Skeletal muscle cell (primary cell): ENCODE data around the gene MED16.
A peak's percentile ranks its signal among the peaks of the same experiment; 100 is the strongest.
"Not testable (repeated sequence)": the region's sequence is repeated elsewhere in the genome, so short reads cannot be mapped to it uniquely, and the experiment has no call there.

ENCODE experiments used
- DNase-seq: peaks from one replicate; pipeline ENCODE4 v3.0.0-alpha.2; 2010; ENCODE audit warnings: low read depth
- H3K4me3 ChIP-seq: 2 replicates; pipeline ENCODE4 v1.5.1; 2011; ENCODE audit warnings: low read depth, mild to moderate bottlenecking, control low read depth, low read length, moderate library complexity

Gene MED16

GRCh38 chr19:896434-896833 lies 3.4 kb upstream of the MED16 start:
- no peak for DNase-seq
- H3K4me3 ChIP-seq: no peak overlapping the region

- H3K4me3 ChIP-seq: peak overlapping the region; percentile 78
- DNase-seq: no peak
These were observed 619 bp downstream of the MED16 start for GRCh38 chr19:892243-892893.

- H3K4me3 ChIP-seq: peak overlapping the region; percentile 78
- not testable (repeated sequence) for DNase-seq
These were observed 1.4 kb downstream of the MED16 start for GRCh38 chr19:891421-892200.

- no peak overlapping the region for H3K4me3 ChIP-seq
- no peak for DNase-seq
These were observed 2.2 kb downstream of the MED16 start for GRCh38 chr19:890831-891230.

- H3K4me3 ChIP-seq: no peak overlapping the region
These were observed 3.2 kb downstream of the MED16 start for GRCh38 chr19:889662-890295.

GRCh38 chr19:888581-889385 lies 4.2 kb downstream of the MED16 start:
- DNase-seq: no peak
- no peak overlapping the region for H3K4me3 ChIP-seq

More at GRCh38 chr19:889662-890295, 3.2 kb downstream of the MED16 start:
- DNase-seq: no peak

- DNase-seq: no peak
- no peak overlapping the region for H3K4me3 ChIP-seq
These were observed 5.4 kb downstream of the MED16 start for GRCh38 chr19:887599-887998.

- DNase-seq: no peak
- H3K4me3 ChIP-seq: no peak overlapping the region
These were observed 5.9 kb downstream of the MED16 start for GRCh38 chr19:887072-887471.

GRCh38 chr19:885536-886224 lies 7.3 kb downstream of the MED16 start:
- DNase-seq: no peak
- H3K4me3 ChIP-seq: no peak overlapping the region

- no peak overlapping the region for H3K4me3 ChIP-seq
- no peak for DNase-seq
These were observed 8.4 kb downstream of the MED16 start for GRCh38 chr19:884420-885211.

- no peak for DNase-seq
- no peak overlapping the region for H3K4me3 ChIP-seq
These were observed 9.3 kb downstream of the MED16 start for GRCh38 chr19:883661-884211.

GRCh38 chr19:882871-883497 lies 10.0 kb downstream of the MED16 start:
- DNase-seq: no peak
- no peak overlapping the region for H3K4me3 ChIP-seq

GRCh38 chr19:881385-882071 lies 11.5 kb downstream of the MED16 start:
- no peak overlapping the region for H3K4me3 ChIP-seq
- no peak for DNase-seq

GRCh38 chr19:879711-880438 lies 13.1 kb downstream of the MED16 start:
- H3K4me3 ChIP-seq: no peak overlapping the region
- no peak for DNase-seq

GRCh38 chr19:878751-879561 lies 14.0 kb downstream of the MED16 start:
- DNase-seq, H3K4me3 ChIP-seq: not testable (repeated sequence)
